HG03097 (cell line): Measurements from ENCODE around the gene C1orf116.
"Not testable (repeated sequence)": the region's sequence is repeated elsewhere in the genome, so short reads cannot be mapped to it uniquely, and the experiment has no call there.

Source experiments
- ATAC-seq: cut with Tn5 transposase; IDR thresholded peaks from one replicate; pipeline ENCODE4 v1.9.1; 2021; ENCODE audit not compliant: unreplicated experiment, low FRiP score

Gene C1orf116

DNA sequence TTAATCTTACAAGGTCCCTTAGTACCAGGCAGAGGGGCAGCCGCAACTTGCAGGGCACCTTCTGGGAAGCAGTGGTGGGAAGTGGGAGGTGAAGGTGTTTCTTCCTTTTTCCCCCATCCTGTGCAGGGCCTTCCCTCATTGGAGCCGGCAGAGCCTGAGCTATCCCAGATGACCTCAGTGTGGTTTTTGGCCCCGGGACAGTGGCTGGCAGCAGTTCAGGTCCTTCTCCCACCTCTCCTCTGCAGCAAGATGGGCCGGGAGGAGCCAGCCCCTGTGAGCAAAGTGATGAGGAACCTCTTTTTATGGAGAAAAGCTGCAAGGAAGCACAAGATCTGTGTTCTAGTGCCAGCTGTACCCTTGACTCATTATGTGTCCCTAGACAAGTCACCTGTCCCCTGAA lies 27.3 kb upstream of the C1orf116 start:
- no peak for ATAC-seq

DNA sequence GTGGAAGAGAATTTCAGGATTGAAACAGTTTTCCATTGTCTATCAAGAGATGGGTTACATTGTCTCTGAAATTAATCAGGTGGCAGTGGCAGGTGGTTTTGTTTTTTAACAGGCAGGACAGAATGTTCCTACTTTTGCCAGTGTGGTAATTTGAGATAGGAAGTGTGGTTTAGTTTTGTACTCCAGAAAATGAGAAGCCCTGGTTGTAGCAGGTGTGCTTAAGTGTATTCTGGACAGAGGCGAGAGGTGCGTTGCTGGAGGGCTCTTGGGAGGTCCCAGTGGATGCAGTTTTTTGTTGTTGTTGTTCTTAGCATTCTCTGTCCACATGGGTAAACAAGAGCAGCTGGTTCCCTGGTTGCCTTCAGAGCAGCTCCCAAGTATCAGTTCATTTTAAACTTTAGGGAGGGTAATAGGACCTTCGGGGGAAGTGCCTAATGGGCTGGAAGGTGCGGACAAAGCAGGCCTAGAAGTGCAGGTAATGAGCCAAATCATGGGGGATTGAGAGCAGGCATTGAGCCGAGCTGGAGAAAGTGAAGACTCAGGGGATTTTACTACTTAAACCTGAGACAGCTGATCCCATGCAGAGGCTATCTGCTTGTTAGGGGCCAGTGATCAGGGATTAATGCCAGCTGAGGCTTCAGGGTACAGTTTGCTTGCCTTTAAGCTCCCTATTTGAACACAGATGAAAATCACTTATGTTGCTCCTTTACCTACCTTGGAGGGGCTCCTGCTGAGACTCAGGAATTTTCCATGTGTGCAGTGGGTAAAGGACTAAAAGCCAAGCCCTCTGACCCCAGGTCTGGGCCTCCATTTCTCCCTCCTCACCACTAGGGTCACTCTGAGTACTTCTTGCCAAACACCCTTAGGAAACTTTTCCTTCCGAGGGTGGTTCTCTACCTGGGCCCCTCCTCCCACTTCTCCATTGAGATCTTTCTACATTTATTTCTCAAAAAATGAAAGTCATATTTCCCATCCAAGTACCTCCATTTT lies 26.6 kb upstream of the C1orf116 start:
- ATAC-seq = no peak

DNA sequence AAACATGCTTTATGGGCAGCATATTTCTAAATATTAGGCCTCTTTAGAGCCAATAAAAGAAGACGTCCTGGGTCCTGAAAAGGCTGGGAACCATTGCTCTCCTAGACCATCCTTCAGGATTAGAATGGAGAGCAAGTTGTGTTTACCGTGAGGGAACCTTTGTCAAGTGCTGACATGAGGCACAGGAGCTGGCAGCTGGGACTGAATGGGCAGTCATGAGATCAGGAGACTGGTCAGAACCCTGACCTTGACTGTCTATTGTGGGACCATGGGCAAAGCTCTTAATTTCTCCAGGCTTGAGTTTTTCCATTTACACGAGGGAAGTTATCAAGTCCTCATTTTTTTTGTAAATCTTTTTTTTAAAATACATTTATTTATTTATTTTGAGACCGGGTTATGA lies 25.7 kb upstream of the C1orf116 start:
- ATAC-seq = no peak

DNA sequence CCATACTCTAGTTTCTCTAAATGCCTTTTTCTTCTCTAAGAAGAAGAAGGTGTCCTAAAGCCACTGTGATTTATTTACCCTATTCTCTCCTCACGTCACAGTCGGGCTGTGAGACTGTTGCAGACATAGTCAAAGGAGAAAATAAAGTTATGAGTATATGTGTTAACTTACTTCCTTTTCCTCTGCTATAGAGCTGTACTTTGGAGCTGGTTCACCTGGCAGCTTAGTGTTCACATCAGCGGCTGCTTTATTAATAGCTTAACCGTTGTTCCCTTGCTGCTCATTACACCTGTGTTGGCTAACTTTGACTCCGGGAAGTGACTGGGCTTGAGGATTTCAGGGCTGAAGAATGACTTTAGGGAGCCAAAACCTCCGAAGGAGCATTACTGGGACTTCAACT lies 24.1 kb upstream of the C1orf116 start:
- no peak for ATAC-seq

DNA sequence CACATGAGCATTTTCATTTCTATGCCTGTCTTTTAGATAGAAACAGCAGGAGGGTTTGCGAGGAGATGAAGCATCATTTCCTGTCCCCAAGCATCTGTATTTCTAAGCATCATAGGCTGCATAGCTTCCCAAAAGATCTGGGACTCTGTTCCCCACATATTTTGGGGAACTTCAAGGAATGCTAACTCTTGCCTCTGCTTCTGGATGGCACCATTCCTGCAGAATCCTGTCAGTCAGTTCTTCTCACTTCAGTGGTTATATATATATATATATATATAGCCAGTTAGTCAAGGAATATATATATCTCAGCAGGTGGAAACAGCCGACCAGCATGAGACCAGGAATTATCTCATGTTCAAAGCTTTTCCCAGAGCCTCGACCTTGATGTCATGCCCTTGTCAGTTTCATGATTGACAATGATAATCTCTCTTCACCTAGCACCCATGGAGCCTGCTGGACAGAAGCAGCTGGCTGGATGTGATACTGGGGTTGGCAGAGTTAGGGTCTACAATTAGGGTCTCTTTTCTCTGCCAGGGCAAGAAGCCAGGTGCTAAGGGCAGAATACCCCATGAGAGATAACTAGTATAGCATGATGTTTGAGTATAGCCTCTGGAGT lies 22.9 kb upstream of the C1orf116 start:
- no peak for ATAC-seq

DNA sequence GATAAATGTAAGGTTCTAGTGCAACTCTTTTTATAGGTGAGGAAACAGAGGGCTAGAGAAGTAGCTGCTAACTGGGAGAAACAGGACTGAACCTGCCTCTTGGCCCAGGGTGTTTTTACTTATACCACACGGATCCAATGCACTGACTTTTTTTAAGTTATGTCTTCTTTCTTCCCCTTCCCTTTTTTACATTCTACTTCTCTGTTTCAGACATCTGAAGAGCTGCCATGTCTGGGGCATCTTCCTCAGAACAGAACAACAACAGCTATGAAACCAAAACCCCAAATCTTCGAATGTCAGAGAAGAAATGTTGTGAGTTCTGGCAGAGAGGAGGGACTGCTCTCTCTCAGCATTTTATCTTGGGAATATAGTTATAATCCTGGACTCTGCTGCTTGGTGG lies 21.9 kb upstream of the C1orf116 start:
- ATAC-seq = no peak

DNA sequence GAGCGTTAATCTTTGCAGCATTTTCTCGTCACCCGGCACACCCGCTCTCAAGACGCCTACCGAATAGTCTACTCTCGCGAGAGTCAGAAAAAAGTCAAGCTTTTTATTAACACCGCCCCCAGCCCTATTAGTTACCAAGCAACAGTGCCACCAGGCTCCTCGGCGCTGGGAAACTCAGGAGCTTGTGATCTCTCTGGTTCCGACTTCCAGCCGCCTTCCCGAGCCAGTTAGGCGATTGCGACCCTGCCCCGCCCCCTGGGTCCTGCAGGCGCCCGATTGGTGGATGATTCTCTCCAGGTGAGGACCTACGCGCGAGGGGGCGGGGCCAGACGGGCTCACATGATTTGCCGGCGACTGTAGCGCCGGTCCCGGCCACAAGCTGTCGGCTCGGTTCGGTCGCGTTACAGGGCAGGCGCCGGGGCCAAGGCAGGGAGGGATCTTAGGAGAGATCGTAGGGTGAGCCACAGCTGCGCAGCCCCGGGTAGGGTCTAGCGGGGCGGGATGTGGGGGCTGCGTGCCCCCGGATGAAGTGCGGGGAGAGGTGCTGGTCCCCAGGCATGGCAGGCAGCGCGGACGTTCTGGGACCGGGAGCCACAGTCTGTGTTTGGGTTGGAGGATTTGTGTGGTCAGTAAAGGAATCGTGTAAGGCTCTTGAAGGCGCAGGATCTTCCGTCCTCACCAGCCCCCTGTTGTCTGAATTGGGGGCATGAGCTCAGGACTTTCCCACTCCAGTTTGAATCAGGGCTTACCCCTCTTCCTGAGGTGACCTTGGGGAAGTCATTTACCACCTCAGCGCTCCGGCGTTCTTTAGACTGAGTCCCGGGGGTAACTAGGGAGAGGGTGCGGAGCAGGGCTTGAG lies 20.6 kb upstream of the C1orf116 start, which contains the start of gene PFKFB2:
PFKFB2 (plus strand) TSS at position 365 of the 859 bp plus-strand sequence. CDS start 1,443 bp downstream, outside the sequence.
- ATAC-seq = peak; percentile 53

DNA sequence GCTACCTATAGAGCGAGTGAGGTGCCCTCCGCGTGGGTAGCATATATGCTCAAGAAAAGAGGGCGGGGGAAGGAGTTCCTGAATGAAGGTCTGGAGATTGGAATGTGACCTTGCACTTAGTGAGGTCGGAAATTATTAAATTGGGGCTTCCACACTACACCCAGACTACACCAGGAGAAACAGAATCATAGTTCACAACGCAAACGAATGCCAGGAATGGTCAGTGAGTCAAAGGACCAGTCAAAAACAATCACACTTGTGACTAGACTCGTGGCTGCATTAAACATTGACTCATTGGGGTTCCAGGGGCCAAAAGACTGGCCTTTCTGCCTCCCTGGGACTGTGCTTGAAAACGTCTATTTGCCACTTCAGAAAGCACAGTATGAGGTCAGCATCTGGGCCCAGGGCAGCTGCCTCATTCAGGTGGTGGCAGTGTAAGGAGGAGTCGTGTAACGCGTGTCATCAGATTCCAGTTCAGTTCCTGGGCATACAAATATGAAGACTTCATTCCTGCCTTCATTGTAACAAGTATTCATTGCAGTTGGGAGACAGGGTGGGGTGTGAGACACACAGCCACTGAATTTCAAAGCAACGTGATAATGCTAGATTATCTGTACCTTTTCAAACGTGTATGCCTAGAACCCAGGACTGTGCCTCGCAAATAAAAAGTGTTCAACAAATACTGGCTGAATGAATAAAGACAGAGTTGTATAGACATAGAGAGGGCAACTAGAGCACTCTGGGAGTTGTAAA lies 18.8 kb upstream of the C1orf116 start, which contains the start of gene YOD1:
YOD1 (minus strand) TSS at position 18 of the 753 bp plus-strand sequence. CDS start 178 bp downstream, outside the sequence.
- no peak for ATAC-seq

DNA sequence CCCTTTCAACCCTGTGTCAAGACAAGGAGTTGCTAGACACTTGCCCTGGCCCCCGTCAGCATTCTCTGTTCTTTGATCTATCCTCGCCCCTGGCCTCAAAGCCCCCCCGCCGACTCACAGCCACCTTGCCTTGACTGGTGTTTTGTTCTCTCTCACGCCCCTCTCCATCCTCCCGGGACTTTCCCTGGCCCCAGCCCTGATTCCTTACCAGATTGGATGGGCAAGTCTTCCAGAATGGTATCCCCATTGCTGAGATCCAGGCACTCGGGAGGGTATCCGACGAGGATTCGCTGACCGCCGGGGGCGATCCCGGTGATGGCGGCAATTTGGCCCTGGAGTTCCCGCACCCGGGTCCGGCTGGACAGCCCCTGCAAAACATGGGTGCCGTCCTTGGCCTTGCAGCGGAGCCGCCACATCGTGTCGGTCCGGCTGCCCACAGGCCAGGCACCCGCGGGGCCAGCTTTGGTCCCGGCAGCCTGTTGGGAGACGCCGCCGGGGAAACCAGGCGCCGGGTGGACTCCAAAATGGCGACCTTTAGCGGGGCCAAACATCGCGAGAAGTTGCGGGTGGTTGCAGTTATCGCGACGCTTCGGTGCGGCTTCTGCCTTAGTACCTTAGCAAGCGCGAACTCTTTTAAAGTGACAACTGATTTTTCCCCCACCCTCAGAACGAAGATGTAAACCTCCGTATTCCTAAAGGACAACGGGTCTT lies 18.1 kb upstream of the C1orf116 start:
- peak; percentile 45 for ATAC-seq

DNA sequence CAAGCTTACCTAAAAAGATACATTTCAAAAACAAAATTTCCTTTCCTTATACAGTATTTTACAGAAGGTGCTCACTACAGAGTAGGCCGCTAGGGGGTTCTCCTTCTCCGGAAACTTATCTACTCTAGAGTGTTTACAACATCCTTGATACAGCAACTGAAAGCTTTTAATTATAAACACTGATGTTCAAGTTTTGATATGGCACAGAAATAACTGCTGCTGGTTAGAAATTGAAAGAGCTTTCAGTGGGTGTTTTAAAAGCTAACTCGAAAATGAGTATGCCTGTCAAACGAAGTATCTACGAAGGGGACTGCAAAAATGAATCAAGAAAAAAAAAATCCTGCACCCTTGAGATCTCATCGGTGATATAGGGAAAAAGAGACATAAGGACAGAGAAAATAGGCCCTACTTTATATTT lies 17.4 kb upstream of the C1orf116 start:
- ATAC-seq = peak; percentile 33

DNA sequence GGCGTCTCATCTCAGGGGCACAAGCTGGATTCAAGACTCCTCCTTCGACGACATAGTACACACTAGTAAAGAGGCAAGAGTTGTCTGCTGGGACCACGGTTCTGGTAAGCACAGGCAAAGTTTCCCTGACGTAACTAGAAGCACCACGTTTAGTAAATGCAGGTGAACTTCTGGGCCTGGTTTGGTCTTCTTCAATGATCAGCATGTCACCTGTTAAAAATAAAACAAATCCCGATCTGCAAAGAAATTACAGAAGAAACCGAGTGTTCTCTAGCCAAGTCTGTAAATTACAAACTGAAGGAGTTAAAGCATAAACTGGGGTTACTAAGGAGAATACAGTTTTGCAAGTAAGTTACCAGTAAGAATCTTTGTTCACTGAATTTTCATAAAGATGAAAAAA lies 17.0 kb upstream of the C1orf116 start:
- no peak for ATAC-seq

DNA sequence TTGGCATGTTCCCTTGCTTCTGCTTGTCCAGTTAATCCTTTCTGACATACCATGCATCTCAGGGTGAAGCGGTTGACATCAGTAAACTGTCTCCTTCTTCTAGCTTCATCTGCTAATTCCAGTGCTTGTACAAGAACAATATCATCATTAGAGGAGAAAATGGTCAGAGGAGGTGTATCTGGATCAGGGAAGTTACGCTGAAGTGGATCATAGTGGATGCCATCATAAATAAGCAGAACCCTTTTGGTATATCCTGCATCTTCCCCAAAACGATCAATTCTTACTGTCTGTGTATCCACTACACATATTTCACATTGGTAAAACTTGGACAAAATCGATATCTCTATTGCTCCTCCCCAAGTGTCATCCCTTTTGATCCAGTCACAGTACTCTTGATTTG lies 16.5 kb upstream of the C1orf116 start:
- ATAC-seq = no peak

DNA sequence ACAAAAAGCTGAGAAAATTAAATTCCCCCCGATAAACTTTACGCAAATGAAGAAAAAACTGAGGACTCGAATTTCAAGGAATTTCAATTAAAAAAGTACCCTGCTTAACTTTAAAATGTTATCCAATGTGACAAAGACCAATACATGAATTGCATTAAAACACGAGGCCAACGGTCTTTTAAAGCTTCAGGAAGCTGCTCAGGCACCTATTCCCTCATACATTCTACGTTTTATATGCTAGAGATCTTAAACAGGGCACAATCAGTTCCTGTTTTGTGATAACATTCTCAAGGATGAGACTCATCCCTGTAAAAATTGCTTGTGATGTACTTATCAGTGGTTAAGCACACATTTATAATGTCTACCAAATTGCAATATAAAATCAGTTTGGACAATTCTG lies 15.5 kb upstream of the C1orf116 start:
- ATAC-seq = no peak

DNA sequence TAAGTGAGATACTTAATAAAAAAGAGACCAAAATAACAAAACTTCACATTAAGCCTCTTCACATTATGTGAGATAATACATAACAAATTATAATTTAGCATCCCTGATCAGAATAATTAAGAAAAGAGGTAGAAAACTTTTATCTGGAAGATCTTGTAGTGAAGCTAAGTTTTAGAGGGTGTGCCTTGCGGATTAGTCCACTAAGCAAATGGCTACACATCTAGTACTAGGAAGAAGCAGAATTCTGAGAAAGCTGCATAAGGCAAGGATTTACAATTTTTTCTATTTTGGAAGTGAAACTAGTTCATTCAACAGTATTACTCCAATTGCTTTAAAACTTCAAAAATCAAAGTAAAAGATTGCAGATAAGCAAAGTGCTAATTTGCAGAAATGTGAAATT lies 14.9 kb upstream of the C1orf116 start:
- ATAC-seq = no peak

DNA sequence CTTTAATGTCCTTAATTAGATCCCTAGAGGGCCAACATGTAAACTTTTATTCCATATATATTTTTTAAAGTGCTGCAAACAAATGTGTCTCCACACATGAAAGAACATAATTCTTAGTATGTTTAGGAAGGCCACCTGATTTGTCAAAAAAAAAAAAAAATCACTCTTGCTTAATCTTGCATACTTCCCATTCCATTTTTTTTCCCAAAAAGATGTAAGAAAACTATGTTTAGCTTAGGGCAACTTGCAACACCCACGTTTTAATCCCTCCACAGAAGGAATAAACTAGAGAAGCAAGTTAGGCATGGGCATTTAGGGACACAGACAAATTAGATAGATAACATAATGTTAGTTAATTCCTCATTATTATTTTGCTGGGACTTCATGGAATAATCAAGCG lies 12.9 kb upstream of the C1orf116 start:
- no peak for ATAC-seq

DNA sequence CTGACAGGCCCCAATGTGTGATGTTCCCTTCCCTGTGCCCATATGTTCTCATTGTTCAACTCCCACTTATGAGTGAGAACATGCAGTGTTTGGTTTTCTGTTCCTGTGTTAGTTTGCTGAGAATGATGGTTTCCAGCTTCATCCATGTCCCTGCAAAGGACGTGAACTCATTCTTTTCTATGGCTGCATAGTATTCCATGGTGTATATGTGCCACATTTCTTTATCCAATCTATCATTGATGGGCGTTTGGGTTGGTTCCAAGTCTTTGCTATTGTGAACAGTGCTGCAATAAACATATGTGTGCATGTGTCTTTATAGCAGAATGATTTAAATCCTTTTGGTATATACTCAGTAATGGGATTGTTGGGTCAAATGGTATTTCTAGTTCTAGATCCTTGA lies 8.8 kb upstream of the C1orf116 start:
- not testable (repeated sequence) for ATAC-seq

DNA sequence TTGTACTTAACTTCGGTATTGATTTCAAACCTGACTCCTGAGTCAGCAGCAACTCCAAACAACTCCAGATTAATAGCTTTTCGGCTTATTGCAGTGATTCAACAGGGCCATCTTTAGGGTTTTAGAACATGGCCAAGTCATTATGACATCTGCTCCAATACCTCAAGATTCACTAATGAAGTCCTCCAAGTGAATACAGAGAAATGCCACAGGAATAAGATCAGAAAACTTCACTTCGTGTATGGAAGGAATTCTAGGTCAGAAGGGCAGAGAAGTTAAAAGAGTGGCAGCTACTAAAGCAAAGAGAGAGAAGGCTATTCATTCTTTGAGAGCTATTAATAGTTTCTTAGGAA lies 7.6 kb upstream of the C1orf116 start:
- no peak for ATAC-seq

DNA sequence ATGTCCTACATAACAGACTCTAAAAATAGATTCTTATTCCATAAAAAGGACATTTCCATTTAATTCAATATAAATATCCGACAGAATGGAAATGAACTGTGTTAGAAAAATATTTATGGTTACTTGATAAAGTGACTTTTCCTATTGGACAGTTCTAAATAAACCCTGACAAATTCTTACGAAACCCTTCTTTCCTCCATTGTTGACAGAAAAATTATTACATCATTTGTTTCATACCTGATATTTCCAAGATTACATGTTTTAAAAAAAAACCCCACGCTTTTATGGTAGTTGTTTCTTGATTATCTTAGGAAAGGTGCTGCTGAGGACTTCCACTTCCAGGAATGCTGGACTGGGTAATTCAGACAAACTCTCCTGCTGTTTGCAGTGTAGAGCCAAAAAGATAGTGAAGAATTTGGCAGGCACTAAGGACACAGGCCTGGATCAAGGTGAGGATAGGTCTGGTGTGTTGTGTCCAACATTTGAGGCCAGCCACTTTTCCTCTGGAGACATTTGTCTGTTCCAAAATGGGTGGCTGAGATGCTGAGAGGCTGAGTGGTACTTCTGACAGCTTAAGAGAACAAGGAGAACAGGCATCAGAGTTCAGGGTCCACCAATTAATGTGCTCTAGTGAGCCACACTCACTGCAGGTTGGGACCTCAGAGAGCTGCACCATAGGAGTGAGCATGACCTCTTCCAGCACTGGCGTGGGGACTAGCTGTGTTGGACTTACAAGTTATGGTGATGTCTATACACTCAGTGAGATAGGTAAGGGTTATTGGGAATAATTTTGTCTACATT lies 7.0 kb upstream of the C1orf116 start:
- no peak for ATAC-seq

DNA sequence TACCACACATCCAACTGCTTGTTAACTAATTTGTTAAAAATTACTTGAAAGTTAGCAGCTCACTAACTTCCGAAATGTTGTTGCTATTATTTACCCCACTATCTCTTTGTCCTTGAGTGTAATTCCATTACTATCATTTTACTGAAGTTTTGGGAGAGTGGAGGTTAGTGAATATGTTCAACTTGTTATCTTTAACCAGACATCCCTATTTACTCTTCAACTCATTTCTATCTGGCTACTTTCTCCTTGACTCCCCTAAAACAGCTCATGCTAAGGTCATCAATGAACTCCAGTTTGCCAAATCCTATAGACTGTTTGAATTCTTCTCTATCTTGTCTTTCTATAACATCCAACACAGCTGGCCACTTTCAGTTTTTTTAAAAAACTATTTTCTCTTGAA lies 4.3 kb upstream of the C1orf116 start:
- ATAC-seq = no peak
